ENCODE measurements around the gene OGG1.

DNA sequence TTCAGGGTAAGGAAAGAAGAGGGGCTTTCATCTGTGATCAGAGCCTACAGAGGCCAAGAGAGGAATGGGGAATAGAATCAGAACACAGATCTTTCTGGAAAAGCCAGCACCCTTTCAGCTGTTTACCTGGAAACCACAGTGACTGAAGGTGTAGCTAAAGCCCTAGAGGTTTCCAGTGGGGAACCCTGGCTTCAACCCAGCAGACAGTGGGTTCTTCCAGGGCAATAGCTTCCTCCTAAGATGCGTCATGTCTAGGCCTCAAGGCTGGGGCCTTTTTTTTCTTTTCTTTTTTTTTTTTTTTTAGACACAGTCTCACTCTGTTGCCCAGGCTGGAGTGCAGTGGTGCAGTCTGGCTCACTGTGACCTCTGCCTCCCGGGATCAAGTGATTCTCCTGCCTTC is 49.2 kb upstream of the OGG1 start:
- TF ChIP-seq, protein P1, sequence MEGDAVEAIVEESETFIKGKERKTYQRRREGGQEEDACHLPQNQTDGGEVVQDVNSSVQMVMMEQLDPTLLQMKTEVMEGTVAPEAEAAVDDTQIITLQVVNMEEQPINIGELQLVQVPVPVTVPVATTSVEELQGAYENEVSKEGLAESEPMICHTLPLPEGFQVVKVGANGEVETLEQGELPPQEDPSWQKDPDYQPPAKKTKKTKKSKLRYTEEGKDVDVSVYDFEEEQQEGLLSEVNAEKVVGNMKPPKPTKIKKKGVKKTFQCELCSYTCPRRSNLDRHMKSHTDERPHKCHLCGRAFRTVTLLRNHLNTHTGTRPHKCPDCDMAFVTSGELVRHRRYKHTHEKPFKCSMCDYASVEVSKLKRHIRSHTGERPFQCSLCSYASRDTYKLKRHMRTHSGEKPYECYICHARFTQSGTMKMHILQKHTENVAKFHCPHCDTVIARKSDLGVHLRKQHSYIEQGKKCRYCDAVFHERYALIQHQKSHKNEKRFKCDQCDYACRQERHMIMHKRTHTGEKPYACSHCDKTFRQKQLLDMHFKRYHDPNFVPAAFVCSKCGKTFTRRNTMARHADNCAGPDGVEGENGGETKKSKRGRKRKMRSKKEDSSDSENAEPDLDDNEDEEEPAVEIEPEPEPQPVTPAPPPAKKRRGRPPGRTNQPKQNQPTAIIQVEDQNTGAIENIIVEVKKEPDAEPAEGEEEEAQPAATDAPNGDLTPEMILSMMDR (IDR thresholded peaks at IDR 0.05; ENCODE audit: low read depth, low read length): no peak
- TF ChIP-seq POLR2A (IDR thresholded peaks at IDR 0.05; ENCODE audit: extremely low read depth, insufficient read length) (no peak), MAX (IDR thresholded peaks at IDR 0.05; ENCODE audit: low read depth, low read length) (no peak), MYC (IDR thresholded peaks at IDR 0.05; ENCODE audit: low read depth, low read length) (no peak)

Measured in NB4 (cell line).